A549 (cell line): ENCODE measurements around the gene LY6G6D. TPM values are rescaled to one million over a fixed set of nuclear protein-coding genes. Genes with fewer than 3 reads are reported as not detected.

Experiments
- ATAC-seq, 2 experiments: fragments of 200-7000 bp in 1 of 2; fragments of >200 bp in 1 of 2; cut with Nextera tagmentation in 1 of 2; cut with Tn5 transposase in 1 of 2; 3 replicates each; pipeline versions ENCODE4 v1.8.0 to v1.9.1; 2018 to 2020; ENCODE audit warnings: mild to moderate bottlenecking in 1 of 2, moderate library complexity in 1 of 2
- CTCF ChIA-PET: fragments of 300-600 bp; sonication (Branson Sonifier 250); formaldehyde crosslinking; extraction: SDS; loops from one replicate; lab custom pipeline; 2021; ENCODE audit warnings: antibody characterized with exemption, inconsistent platforms; lab: Yijun Ruan, JAX
- POLR2A ChIA-PET: fragments of 350-600 bp; formaldehyde crosslinking; extraction: SDS; loops from one replicate; lab custom pipeline; 2021; ENCODE audit warnings: antibody characterized with exemption, inconsistent platforms; lab: Yijun Ruan, JAX
- DNase-seq, 2 experiments: peaks; one replicate each; pipeline versions ENCODE4 v3.0.0 to v3.0.0-alpha.2; 2011 to 2016; ENCODE audit warnings: low read depth in 1 of 2, low spot score in 1 of 2
- FAIRE-seq: peaks from 2 replicates; lab custom pipeline; 2011; peaks lifted over from hg19 to GRCh38; lab: Jason Lieb, UNC
- H3K27ac ChIP-seq, 2 experiments: fragments of >200 bp; sonication (Bioruptor Twin); formaldehyde crosslinking; 3 replicates each; pipeline ENCODE4 v1.5.1; 2016 to 2017
- H3K4me1 ChIP-seq: fragments of >200 bp; sonication (Bioruptor Twin); formaldehyde crosslinking; 3 replicates; pipeline ENCODE4 v1.6.1; 2016
- H3K4me2 ChIP-seq: fragments of >200 bp; sonication (Bioruptor Twin); formaldehyde crosslinking; 3 replicates; pipeline ENCODE4 v1.6.1; 2016
- H3K4me3 ChIP-seq: fragments of >200 bp; sonication (Bioruptor Twin); formaldehyde crosslinking; 3 replicates; pipeline ENCODE4 v1.5.1; 2016
- H3K9me3 ChIP-seq: fragments of >200 bp; sonication (Bioruptor Twin); formaldehyde crosslinking; 3 replicates; pipeline ENCODE4 v1.6.1; 2016
- BHLHE40 ChIP-seq: IDR thresholded peaks from 2 replicates; pipeline ENCODE4 v1.6.1; 2012; ENCODE audit warnings: low read depth, low read length, inconsistent platforms
- CBX2 ChIP-seq: fragments of 200-600 bp; sonication (generic); IDR thresholded peaks from 2 replicates; pipeline ENCODE4 v1.6.1; 2016; ENCODE audit warnings: low read depth, mild to moderate bottlenecking, borderline replicate concordance
- CEBPB ChIP-seq, 2 experiments: fragments of >200 bp in 1 of 2; sonication (Bioruptor Twin) in 1 of 2; formaldehyde crosslinking in 1 of 2; IDR thresholded peaks; 2 replicates each; pipeline ENCODE4 v1.6.1; 2012 to 2016
- CHD4 ChIP-seq: fragments of 200-600 bp; sonication (generic); IDR thresholded peaks from 2 replicates; pipeline ENCODE4 v1.6.1; 2016; ENCODE audit warnings: antibody characterized with exemption, mild to moderate bottlenecking, borderline replicate concordance
- EHMT2 ChIP-seq: fragments of 200-600 bp; sonication (generic); IDR thresholded peaks from 2 replicates; pipeline ENCODE4 v1.6.1; 2016; ENCODE audit warnings: antibody characterized with exemption, low read depth, mild to moderate bottlenecking, moderate library complexity
- EP300 ChIP-seq, 2 experiments: fragments of >200 bp; sonication (Bioruptor Twin); formaldehyde crosslinking; IDR thresholded peaks; 2 replicates in 1 of 2; 3 replicates in 1 of 2; pipeline ENCODE4 v1.6.1; 2016 to 2017
- FOSL2 ChIP-seq, 2 experiments: fragments of 450-650 bp in 1 of 2; fragments of >200 bp in 1 of 2; sonication (Bioruptor Twin) in 1 of 2; formaldehyde crosslinking; IDR thresholded peaks; 2 replicates each; pipeline versions ENCODE4 v1.5.0 to v1.6.1; 2016 to 2020; ENCODE audit warnings: mild to moderate bottlenecking in 1 of 2, moderate library complexity in 1 of 2
- GATA3 ChIP-seq: IDR thresholded peaks from 2 replicates; pipeline ENCODE4 v1.6.1; 2012; ENCODE audit warnings: borderline replicate concordance
- HDAC2 ChIP-seq: fragments of 200-600 bp; sonication (generic); IDR thresholded peaks from 2 replicates; pipeline ENCODE4 v1.6.1; 2016
- JUNB ChIP-seq: fragments of >200 bp; sonication (Bioruptor Twin); formaldehyde crosslinking; IDR thresholded peaks from 2 replicates; pipeline ENCODE4 v1.6.1; 2016
- KDM1A ChIP-seq: fragments of 200-600 bp; sonication (generic); IDR thresholded peaks from 2 replicates; pipeline ENCODE4 v1.6.1; 2016; ENCODE audit warnings: low read depth, mild to moderate bottlenecking
- KDM5A ChIP-seq: fragments of 200-600 bp; sonication (generic); IDR thresholded peaks from 2 replicates; pipeline ENCODE4 v1.6.1; 2016; ENCODE audit warnings: antibody characterized with exemption, mild to moderate bottlenecking
- MAZ ChIP-seq: fragments of 150-350 bp; IDR thresholded peaks from 2 replicates; pipeline ENCODE4 v1.6.1; 2014; ENCODE audit warnings: antibody characterized with exemption, low read depth, low read length, borderline replicate concordance
- NR3C1 ChIP-seq: fragments of >200 bp; sonication (Bioruptor Twin); formaldehyde crosslinking; IDR thresholded peaks from 3 replicates; pipeline ENCODE4 v1.6.1; 2017
- RAD21 ChIP-seq, 2 experiments: fragments of >200 bp in 1 of 2; sonication (Bioruptor Twin) in 1 of 2; formaldehyde crosslinking in 1 of 2; IDR thresholded peaks in 1 of 2; conservative IDR thresholded peaks in 1 of 2; 2 replicates in 1 of 2; 3 replicates in 1 of 2; pipeline ENCODE4 v1.6.1; 2012 to 2018; ENCODE audit warnings: inconsistent platforms in 1 of 2
- SREBF2 ChIP-seq: fragments of 450-650 bp; IDR thresholded peaks from 2 replicates; pipeline ENCODE4 v1.6.1; 2014; ENCODE audit warnings: mild to moderate bottlenecking, moderate library complexity
- ZFP36 ChIP-seq: fragments of 450-650 bp; IDR thresholded peaks from 2 replicates; pipeline ENCODE4 v1.6.1; 2014; ENCODE audit warnings: borderline replicate concordance; ENCODE audit not compliant: partially characterized antibody
- ZNF302 ChIP-seq: fragments of 250-450 bp; sonication (Bioruptor Pico); IDR thresholded peaks from 2 replicates; pipeline ENCODE4 v1.9.0; 2021; ENCODE audit warnings: inconsistent platforms, mild to moderate bottlenecking, moderate library complexity
- WGBS: methylation state at CpG from one replicate; pipeline ENCODE4 v1.1.6; 2017; ENCODE audit errors: missing lambda C conversion rate; 5-methylcytosine and 5-hydroxymethylcytosine counted together
- polyA plus RNA-seq, 4 experiments: library from polyadenylated mRNA; depleted of rRNA in 3 of 4; stranded (reverse); fragments of >200 nt; fragmentation: RNase III in 1 of 4; extraction: RNeasy Plus Mini Kit Qiagen cat#74134 plus additional on column Dnase treatment in 1 of 4; gene quantifications; 2 replicates in 3 of 4; 3 replicates in 1 of 4; pipeline ENCODE4 v1.2.3, GENCODE V29; 2011 to 2017
- TF ChIP-seq, protein P1 (sequence below): fragments of 200-600 bp; sonication (generic); IDR thresholded peaks from 2 replicates; pipeline ENCODE4 v1.6.1; 2016; ENCODE audit warnings: antibody characterized with exemption, mild to moderate bottlenecking, moderate library complexity
- TF ChIP-seq, protein P2 (sequence below): fragments of >200 bp; sonication (Bioruptor Twin); formaldehyde crosslinking; IDR thresholded peaks from 3 replicates; pipeline ENCODE4 v1.5.1; 2016
- TF ChIP-seq, protein P3 (sequence below): IDR thresholded peaks from 2 replicates; pipeline ENCODE4 v1.6.1; 2012
- TF ChIP-seq, protein P4 (sequence below): fragments of 250-450 bp; sonication (Bioruptor Pico); IDR thresholded peaks from 2 replicates; pipeline ENCODE4 v1.5.0; 2021; ENCODE audit warnings: mild to moderate bottlenecking, moderate library complexity, borderline replicate concordance

The LY6G6D gene
- polyA plus RNA-seq, 2 of the 4 experiments (the other 2 are of a cell fraction), result not detected

DNA sequence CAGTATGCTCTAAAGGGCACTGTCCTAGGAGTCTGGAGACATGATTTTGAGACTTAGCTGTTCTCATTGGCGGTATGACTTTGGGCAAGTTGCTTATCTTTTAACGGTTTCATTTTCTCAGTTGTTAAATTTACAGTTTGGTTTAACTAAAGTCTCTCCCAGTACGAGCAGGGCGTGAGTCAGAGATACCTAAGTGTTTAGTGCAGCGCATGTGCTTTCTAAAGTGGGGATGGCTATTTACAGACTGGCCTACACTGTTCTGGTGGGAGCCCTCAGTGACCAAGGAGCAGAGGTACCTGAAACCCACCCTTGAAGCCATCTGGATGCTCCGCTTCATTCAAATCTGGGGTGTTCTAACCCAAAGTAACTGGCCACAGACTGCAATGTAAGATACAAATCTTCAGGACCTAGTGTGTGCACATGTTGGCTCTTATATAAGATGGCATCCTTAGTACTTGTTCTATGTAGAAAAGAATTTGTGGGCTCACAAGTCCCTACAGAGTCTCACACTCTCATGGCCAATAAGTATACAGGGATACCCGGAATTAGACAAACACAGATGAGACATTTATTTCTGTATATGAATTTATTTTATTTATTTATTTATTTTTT lies 35.4 kb downstream of the LY6G6D start (continued):
- TF ChIP-seq, protein P1, sequence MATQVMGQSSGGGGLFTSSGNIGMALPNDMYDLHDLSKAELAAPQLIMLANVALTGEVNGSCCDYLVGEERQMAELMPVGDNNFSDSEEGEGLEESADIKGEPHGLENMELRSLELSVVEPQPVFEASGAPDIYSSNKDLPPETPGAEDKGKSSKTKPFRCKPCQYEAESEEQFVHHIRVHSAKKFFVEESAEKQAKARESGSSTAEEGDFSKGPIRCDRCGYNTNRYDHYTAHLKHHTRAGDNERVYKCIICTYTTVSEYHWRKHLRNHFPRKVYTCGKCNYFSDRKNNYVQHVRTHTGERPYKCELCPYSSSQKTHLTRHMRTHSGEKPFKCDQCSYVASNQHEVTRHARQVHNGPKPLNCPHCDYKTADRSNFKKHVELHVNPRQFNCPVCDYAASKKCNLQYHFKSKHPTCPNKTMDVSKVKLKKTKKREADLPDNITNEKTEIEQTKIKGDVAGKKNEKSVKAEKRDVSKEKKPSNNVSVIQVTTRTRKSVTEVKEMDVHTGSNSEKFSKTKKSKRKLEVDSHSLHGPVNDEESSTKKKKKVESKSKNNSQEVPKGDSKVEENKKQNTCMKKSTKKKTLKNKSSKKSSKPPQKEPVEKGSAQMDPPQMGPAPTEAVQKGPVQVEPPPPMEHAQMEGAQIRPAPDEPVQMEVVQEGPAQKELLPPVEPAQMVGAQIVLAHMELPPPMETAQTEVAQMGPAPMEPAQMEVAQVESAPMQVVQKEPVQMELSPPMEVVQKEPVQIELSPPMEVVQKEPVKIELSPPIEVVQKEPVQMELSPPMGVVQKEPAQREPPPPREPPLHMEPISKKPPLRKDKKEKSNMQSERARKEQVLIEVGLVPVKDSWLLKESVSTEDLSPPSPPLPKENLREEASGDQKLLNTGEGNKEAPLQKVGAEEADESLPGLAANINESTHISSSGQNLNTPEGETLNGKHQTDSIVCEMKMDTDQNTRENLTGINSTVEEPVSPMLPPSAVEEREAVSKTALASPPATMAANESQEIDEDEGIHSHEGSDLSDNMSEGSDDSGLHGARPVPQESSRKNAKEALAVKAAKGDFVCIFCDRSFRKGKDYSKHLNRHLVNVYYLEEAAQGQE, result no peak
- no peak for TF ChIP-seq BHLHE40
- no peak for TF ChIP-seq EHMT2

DNA sequence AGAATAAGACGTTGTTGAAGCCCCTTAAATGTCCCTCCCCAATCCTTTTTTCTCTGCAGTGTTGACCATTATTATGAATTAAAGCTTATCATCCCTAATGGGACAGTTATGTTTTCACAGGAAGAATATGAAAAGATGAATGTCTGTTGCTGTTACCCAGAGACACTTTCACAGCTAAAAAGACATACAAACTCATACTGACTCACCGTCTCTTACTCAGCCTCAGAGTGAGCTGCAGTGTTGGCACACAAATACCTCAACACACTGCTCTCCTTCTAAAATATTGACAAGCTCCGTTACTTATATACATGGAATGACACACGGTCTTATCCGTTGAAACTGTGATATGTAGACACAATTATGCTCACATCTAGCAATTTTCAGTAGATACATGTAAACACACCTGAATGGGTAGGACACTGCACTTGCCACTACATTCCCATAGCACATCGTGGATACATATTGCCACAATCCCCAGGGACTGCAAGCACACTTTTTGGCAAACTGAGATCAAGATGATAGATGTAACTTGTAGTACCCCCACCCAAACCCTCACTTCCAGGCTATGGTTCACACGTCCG lies 37.7 kb downstream of the LY6G6D start:
- 40% methylated on average over 8 of the region's 8 CpGs for WGBS
- Histone ChIP-seq H3K4me3 (no peak overlapping the region), H3K9me3 (no peaks in the 10 kb centered on the region), H3K27ac (peak overlapping the region in 1 of 2 experiments; percentile 53; a peak in 2 of 6 replicates), H3K4me2 (peak overlapping the region; percentile 51), H3K4me1 (peaks cover 13% of the 10 kb centered on the region)
- FAIRE-seq (no peak), ATAC-seq (peak; percentile 90 to 94), DNase-seq (peak in 1 of 2 experiments; percentile 37)
- ChIA-PET POLR2A (interaction anchor here (0.6 to 1.3 kb wide), 4 partner anchors 13 to 75 kb away, joined by 3 to 5 read pairs (median 3); partner anchors contain the start of genes CLIC1, HSPA1A, HSPA1B and HSPA1L), CTCF (interaction anchor here (0.7 to 2.9 kb wide), 8 partner anchors 17 to 135 kb away, joined by 3 to 12 read pairs (median 4); partner anchors contain the start of gene MPIG6B)
- TF ChIP-seq CHD4 (no peak), FOSL2 (IDR thresholded peaks at IDR 0.05) (no peak), FOSL2 (CRISPR knock-in tag; IDR thresholded peaks at IDR 0.05) (peak; percentile 35; the same call in 1 of the 2 replicates)

DNA sequence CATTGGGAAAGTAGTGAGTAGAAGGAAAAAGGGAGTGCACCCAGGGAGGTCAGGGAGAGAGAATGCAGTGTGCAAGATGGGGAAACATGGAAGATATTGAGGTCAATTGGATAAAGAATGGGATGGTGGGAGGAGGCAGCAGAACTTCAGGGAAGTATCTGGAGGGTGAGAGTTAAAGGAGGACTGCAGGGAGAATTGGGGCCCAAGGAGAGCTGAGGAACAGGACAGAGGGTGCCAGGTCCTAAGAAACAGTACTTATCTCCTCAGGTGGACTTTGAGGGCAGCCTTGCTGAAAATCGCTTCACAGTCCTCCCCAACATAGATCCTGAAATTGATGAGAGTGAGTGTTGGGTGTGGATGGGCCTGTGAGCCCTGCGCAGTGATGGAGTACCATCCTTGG lies 43.1 kb downstream of the LY6G6D start:
- DNase-seq, result no peak
- POLR2A ChIA-PET, result no interaction called here
- no peak for FAIRE-seq
- 94% methylated on average over 2 of the region's 2 CpGs for WGBS
- Histone ChIP-seq H3K9me3 (no peaks in the 10 kb centered on the region), H3K4me1 (peaks cover under 1% of the 10 kb centered on the region; the same call in 2 of the 3 replicates), H3K27ac (no peak overlapping the region), H3K4me3 (no peak overlapping the region)
- CTCF ChIA-PET, result interaction anchor here (0.6 to 3.8 kb wide), 8 partner anchors 9 to 106 kb away, joined by 3 to 21 read pairs (median 4); partner anchors contain the start of gene VARS1
- no peak for ATAC-seq
- no peak for TF ChIP-seq SREBF2
- TF ChIP-seq CBX2, result no peak
- no peak for TF ChIP-seq FOSL2 (IDR thresholded peaks at IDR 0.05)
- TF ChIP-seq FOSL2 (CRISPR knock-in tag; IDR thresholded peaks at IDR 0.05), result no peak
- no peak for TF ChIP-seq EP300 (IDR thresholded peaks at IDR 0.05)
- no peak for TF ChIP-seq CEBPB (IDR thresholded peaks at IDR 0.05)
- TF ChIP-seq ZFP36, result no peak
- TF ChIP-seq ZNF302 (CRISPR knock-in tag), result no peak
- no peak for TF ChIP-seq JUNB
- TF ChIP-seq GATA3, result no peak
- TF ChIP-seq, protein P2, sequence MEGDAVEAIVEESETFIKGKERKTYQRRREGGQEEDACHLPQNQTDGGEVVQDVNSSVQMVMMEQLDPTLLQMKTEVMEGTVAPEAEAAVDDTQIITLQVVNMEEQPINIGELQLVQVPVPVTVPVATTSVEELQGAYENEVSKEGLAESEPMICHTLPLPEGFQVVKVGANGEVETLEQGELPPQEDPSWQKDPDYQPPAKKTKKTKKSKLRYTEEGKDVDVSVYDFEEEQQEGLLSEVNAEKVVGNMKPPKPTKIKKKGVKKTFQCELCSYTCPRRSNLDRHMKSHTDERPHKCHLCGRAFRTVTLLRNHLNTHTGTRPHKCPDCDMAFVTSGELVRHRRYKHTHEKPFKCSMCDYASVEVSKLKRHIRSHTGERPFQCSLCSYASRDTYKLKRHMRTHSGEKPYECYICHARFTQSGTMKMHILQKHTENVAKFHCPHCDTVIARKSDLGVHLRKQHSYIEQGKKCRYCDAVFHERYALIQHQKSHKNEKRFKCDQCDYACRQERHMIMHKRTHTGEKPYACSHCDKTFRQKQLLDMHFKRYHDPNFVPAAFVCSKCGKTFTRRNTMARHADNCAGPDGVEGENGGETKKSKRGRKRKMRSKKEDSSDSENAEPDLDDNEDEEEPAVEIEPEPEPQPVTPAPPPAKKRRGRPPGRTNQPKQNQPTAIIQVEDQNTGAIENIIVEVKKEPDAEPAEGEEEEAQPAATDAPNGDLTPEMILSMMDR, result no peak
- TF ChIP-seq, protein P3, sequence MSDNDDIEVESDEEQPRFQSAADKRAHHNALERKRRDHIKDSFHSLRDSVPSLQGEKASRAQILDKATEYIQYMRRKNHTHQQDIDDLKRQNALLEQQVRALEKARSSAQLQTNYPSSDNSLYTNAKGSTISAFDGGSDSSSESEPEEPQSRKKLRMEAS, result no peak
- TF ChIP-seq KDM5A, result no peak
- TF ChIP-seq MAZ, result no peak
- no peak for TF ChIP-seq KDM1A
- TF ChIP-seq, protein P4, sequence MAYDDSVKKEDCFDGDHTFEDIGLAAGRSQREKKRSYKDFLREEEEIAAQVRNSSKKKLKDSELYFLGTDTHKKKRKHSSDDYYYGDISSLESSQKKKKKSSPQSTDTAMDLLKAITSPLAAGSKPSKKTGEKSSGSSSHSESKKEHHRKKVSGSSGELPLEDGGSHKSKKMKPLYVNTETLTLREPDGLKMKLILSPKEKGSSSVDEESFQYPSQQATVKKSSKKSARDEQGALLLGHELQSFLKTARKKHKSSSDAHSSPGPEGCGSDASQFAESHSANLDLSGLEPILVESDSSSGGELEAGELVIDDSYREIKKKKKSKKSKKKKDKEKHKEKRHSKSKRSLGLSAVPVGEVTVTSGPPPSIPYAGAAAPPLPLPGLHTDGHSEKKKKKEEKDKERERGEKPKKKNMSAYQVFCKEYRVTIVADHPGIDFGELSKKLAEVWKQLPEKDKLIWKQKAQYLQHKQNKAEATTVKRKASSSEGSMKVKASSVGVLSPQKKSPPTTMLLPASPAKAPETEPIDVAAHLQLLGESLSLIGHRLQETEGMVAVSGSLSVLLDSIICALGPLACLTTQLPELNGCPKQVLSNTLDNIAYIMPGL (CRISPR knock-in tag), result no peak
- TF ChIP-seq HDAC2, result no peak
- no peak for TF ChIP-seq RAD21 (conservative IDR thresholded peaks at IDR 0.05 in 1 of 2, IDR thresholded peaks at IDR 0.05 in 1 of 2)
- no peak for TF ChIP-seq NR3C1
- TF ChIP-seq, all 56 proteins: peak for 0
- no peak overlapping the region for H3K4me2 ChIP-seq
